ENCODE data around the gene UNC93B1. TPM values are rescaled to one million over a fixed set of nuclear protein-coding genes. Genes with fewer than 3 reads are reported as not detected.
A peak's percentile ranks its signal among the peaks of the same experiment; 100 is the strongest.
"Not testable (repeated sequence)": the region's sequence is repeated elsewhere in the genome, so short reads cannot be mapped to it uniquely, and the experiment has no call there.

Gene UNC93B1
- total and polyA plus RNA-seq, 2 donors (not counting 1 experiment from before 2014, with no cell fraction given): 15.7 to 20.0 TPM

DNA sequence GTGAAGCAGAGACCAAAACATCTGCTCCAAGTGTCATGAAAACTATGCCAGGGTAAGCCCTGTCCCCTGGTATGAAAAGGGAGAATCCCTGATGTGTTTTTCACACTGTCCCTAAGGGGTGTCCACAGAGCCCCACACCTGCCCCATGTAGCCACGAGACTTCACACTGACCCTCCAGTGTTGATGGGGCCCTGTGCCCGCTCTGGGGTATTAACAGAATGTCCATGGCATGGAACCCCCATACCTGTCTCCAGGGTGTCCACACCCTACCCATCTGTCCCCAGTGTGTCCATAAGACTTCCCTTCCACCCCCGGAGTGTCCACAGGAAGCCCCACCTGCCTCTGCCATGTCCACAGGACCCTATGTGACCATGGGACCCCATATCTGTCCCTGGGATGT lies 8.8 kb downstream of the UNC93B1 start:
- H3K36me3 ChIP-seq (ENCODE audit: control insufficient read depth, insufficient read depth, low read length); H3K27ac ChIP-seq (ENCODE audit: insufficient read depth, low read length); H2AFZ ChIP-seq (ENCODE audit: low read length); H3K9me3 ChIP-seq (ENCODE audit: control insufficient read depth, insufficient read depth, low read depth, low read length); H4K20me1 ChIP-seq (ENCODE audit: control insufficient read depth, extremely low read depth, insufficient read depth, low read length); H3K27me3 ChIP-seq (ENCODE audit: control insufficient read depth, insufficient read depth, low read length); DNase-seq (ENCODE audit: low read depth in 2 of 2); H3K4me1 ChIP-seq (ENCODE audit: control insufficient read depth, extremely low read depth, insufficient read depth, low read length); H3K9ac ChIP-seq (ENCODE audit: insufficient read depth, low read length); H3K4me2 ChIP-seq (ENCODE audit: extremely low read depth, insufficient read depth, low read length); H3K79me2 ChIP-seq (ENCODE audit: control insufficient read depth, insufficient read depth, low read length); H3K4me3 ChIP-seq (replicated peaks in 1 of 4; ENCODE audit: control extremely low read depth in 1 of 4, insufficient read depth in 1 of 4, low read depth in 3 of 4, low read length in 4 of 4): not testable (repeated sequence)

DNA sequence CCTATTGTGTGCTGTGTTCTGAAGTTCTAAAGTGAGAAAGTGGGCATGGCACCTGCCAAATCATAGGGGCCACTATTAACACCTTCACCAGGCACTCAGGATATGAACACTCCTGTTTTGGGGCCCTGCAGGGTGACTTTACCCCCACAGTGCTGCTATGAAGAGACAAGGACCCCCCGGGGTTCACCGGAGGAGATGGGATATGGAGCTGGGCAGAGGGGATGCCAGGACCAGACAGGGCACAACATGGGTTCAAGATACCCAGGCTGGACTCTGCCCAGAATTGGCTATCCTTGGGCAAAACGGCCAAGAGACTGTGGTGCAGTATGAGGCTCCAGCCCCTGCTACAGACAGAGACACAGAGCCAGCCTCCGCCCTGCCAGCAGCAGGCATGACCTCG lies 9.5 kb downstream of the UNC93B1 start:
- H3K79me2 ChIP-seq (ENCODE audit: control insufficient read depth, insufficient read depth, low read length); H3K36me3 ChIP-seq (ENCODE audit: control insufficient read depth, insufficient read depth, low read length); H3K9me3 ChIP-seq (ENCODE audit: control insufficient read depth, insufficient read depth, low read depth, low read length); H3K4me1 ChIP-seq (ENCODE audit: control insufficient read depth, extremely low read depth, insufficient read depth, low read length); DNase-seq (ENCODE audit: low read depth in 2 of 2); H3K4me2 ChIP-seq (ENCODE audit: extremely low read depth, insufficient read depth, low read length); H3K4me3 ChIP-seq (replicated peaks in 1 of 4; ENCODE audit: control extremely low read depth in 1 of 4, insufficient read depth in 1 of 4, low read depth in 3 of 4, low read length in 4 of 4); H3K9ac ChIP-seq (ENCODE audit: insufficient read depth, low read length); H4K20me1 ChIP-seq (ENCODE audit: control insufficient read depth, extremely low read depth, insufficient read depth, low read length); H3K27me3 ChIP-seq (ENCODE audit: control insufficient read depth, insufficient read depth, low read length); H2AFZ ChIP-seq (ENCODE audit: low read length); H3K27ac ChIP-seq (ENCODE audit: insufficient read depth, low read length): not testable (repeated sequence)

DNA sequence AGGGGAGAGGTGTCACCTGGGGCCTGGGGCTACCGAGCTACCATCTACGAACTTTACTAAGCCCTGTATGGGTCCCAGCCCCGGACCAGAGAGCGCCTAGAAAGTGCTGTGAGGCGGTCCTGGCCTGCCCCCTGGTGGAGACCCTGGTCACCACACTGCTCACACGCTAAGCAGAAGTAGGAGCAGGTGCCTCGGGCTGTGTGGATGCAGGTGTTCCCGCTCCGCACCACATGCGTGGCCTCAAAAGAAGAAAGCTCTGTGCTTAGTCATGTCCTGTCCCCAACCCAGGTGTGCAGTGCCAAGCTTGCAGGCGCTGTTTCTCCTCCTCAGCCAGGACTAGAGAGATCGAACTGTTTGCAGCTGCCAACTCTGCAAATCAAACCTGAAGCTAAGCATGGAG lies 10.1 kb downstream of the UNC93B1 start:
- H3K4me1 ChIP-seq (ENCODE audit: control insufficient read depth, extremely low read depth, insufficient read depth, low read length); H3K36me3 ChIP-seq (ENCODE audit: control insufficient read depth, insufficient read depth, low read length); H3K27me3 ChIP-seq (ENCODE audit: control insufficient read depth, insufficient read depth, low read length); H3K9me3 ChIP-seq (ENCODE audit: control insufficient read depth, insufficient read depth, low read depth, low read length); H3K9ac ChIP-seq (ENCODE audit: insufficient read depth, low read length); H3K4me2 ChIP-seq (ENCODE audit: extremely low read depth, insufficient read depth, low read length); H4K20me1 ChIP-seq (ENCODE audit: control insufficient read depth, extremely low read depth, insufficient read depth, low read length); H3K27ac ChIP-seq (ENCODE audit: insufficient read depth, low read length); H3K79me2 ChIP-seq (ENCODE audit: control insufficient read depth, insufficient read depth, low read length); DNase-seq (ENCODE audit: low read depth in 2 of 2); H3K4me3 ChIP-seq (replicated peaks in 1 of 4; ENCODE audit: control extremely low read depth in 1 of 4, insufficient read depth in 1 of 4, low read depth in 3 of 4, low read length in 4 of 4); H2AFZ ChIP-seq (ENCODE audit: low read length): not testable (repeated sequence)
- TF ChIP-seq, protein P1, sequence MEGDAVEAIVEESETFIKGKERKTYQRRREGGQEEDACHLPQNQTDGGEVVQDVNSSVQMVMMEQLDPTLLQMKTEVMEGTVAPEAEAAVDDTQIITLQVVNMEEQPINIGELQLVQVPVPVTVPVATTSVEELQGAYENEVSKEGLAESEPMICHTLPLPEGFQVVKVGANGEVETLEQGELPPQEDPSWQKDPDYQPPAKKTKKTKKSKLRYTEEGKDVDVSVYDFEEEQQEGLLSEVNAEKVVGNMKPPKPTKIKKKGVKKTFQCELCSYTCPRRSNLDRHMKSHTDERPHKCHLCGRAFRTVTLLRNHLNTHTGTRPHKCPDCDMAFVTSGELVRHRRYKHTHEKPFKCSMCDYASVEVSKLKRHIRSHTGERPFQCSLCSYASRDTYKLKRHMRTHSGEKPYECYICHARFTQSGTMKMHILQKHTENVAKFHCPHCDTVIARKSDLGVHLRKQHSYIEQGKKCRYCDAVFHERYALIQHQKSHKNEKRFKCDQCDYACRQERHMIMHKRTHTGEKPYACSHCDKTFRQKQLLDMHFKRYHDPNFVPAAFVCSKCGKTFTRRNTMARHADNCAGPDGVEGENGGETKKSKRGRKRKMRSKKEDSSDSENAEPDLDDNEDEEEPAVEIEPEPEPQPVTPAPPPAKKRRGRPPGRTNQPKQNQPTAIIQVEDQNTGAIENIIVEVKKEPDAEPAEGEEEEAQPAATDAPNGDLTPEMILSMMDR (conservative IDR thresholded peaks at IDR 0.05 in 1 of 2, IDR thresholded peaks at IDR 0.05 in 1 of 2; ENCODE audit: low read depth in 1 of 2, low read length in 2 of 2): peak; percentile 26 to 53

DNA sequence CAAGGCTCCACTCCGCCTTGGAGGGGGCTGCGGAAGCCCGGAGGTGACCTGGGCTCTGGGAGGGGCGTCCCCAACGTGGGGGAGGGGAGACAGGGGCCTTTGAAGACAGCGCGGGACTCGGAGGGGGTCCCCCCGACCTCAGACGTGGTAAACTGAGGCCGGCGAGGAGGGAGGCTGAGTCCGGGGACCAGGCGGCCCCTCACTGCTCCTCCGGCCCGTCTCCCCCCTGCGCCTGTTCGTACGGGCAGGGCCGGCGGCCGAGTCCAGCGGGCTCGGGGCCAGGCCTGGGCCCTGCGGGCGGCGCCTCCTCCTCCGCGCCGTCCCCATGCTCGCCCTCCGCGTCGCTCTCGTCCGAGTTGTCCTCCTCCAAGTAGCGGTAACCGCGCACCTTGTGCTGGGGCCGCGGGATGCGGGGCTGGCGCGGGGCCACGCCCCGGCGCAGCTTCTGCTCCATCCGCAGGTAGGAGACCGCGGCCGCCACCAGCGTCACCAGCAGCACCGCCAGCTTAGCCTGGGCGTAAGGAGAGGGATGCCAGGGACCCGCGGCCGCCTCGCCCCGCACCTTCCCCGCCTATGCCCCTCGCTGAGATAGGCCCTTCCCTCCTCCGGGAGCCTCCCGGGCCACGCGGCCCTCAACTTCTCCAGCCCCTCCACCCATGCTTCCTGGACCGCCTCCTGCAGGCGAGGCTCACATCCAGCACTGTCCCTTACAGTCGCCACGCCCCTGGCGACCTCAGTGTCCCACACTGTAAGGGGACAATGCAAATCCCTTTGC lies 12.4 kb downstream of the UNC93B1 start:
- H3K36me3 ChIP-seq (ENCODE audit: control insufficient read depth, insufficient read depth, low read length); H4K20me1 ChIP-seq (ENCODE audit: control insufficient read depth, extremely low read depth, insufficient read depth, low read length); H3K27me3 ChIP-seq (ENCODE audit: control insufficient read depth, insufficient read depth, low read length); H3K27ac ChIP-seq (ENCODE audit: insufficient read depth, low read length); DNase-seq (ENCODE audit: low read depth in 2 of 2); H3K4me1 ChIP-seq (ENCODE audit: control insufficient read depth, extremely low read depth, insufficient read depth, low read length); H2AFZ ChIP-seq (ENCODE audit: low read length); H3K9ac ChIP-seq (ENCODE audit: insufficient read depth, low read length); H3K4me2 ChIP-seq (ENCODE audit: extremely low read depth, insufficient read depth, low read length); H3K79me2 ChIP-seq (ENCODE audit: control insufficient read depth, insufficient read depth, low read length); H3K4me3 ChIP-seq (replicated peaks in 1 of 4; ENCODE audit: control extremely low read depth in 1 of 4, insufficient read depth in 1 of 4, low read depth in 3 of 4, low read length in 4 of 4); H3K9me3 ChIP-seq (ENCODE audit: control insufficient read depth, insufficient read depth, low read depth, low read length): not testable (repeated sequence)

DNA sequence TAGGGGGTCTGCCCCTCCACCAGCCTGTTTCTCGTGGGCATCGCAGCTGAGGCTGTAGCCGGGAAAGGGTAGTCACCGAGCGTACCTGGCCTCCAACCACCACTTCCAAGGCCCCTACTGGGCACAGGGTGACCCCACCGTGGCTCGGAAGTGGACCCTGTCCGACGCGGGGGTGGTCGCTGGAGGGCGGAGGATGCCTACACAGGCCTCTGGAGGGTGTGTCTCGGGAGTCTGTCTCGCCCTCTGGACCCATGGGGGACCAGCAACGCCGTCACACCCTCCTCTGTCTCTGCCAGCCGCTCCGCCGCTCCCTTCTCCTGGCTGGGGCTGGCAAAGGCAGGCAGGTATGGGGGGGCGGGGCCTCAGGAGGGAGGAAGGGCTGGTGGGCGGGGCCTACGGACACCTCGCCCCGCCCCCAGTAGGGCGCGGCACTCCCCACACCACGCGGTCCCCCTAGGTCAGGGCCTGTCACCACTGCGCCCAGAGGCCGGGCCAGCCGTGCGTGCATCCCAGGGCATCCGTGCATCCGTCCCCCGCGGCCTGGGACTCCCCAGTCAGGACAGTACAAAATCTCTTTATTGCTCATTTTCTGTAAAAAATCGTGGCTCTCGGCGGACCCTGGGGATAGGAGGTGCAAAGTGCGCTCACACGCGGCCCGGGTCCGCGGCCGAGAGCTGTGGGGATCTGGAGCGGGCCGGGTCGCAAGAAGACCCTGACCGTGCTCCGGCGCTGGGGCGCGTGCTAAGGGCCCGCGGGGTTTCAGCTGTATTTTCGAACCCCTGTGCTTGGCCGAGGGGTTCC lies 13.2 kb downstream of the UNC93B1 start:
- not testable (repeated sequence) for H2AFZ ChIP-seq (ENCODE audit: low read length); H3K27me3 ChIP-seq (ENCODE audit: control insufficient read depth, insufficient read depth, low read length); H3K36me3 ChIP-seq (ENCODE audit: control insufficient read depth, insufficient read depth, low read length); H3K9me3 ChIP-seq (ENCODE audit: control insufficient read depth, insufficient read depth, low read depth, low read length); H4K20me1 ChIP-seq (ENCODE audit: control insufficient read depth, extremely low read depth, insufficient read depth, low read length); H3K79me2 ChIP-seq (ENCODE audit: control insufficient read depth, insufficient read depth, low read length); H3K4me1 ChIP-seq (ENCODE audit: control insufficient read depth, extremely low read depth, insufficient read depth, low read length); H3K27ac ChIP-seq (ENCODE audit: insufficient read depth, low read length); H3K4me3 ChIP-seq (replicated peaks in 1 of 4; ENCODE audit: control extremely low read depth in 1 of 4, insufficient read depth in 1 of 4, low read depth in 3 of 4, low read length in 4 of 4); DNase-seq (ENCODE audit: low read depth in 2 of 2); H3K9ac ChIP-seq (ENCODE audit: insufficient read depth, low read length); H3K4me2 ChIP-seq (ENCODE audit: extremely low read depth, insufficient read depth, low read length)

DNA sequence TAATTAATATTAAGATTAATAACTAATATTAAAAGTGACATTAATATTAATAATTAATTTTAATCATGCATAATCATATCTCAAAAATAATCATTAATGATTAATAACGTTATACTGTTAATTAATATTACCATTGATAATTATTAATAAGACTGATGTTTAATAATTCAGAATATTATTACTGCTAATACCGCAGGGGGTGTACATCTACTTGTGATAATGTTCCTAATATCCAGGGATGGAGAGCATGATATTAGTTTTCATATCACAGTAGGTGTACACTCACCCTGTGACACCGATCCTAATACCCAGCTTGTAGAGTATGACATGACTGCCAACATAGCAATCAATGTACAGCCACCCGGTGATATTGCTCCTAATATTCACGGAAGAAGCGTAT lies 18.6 kb downstream of the UNC93B1 start:
- H3K9me3 ChIP-seq (ENCODE audit: control insufficient read depth, insufficient read depth, low read depth, low read length); DNase-seq (ENCODE audit: low read depth in 2 of 2); H3K79me2 ChIP-seq (ENCODE audit: control insufficient read depth, insufficient read depth, low read length); H3K4me3 ChIP-seq (replicated peaks in 1 of 4; ENCODE audit: control extremely low read depth in 1 of 4, insufficient read depth in 1 of 4, low read depth in 3 of 4, low read length in 4 of 4); H3K36me3 ChIP-seq (ENCODE audit: control insufficient read depth, insufficient read depth, low read length); H3K9ac ChIP-seq (ENCODE audit: insufficient read depth, low read length); H3K4me2 ChIP-seq (ENCODE audit: extremely low read depth, insufficient read depth, low read length); H4K20me1 ChIP-seq (ENCODE audit: control insufficient read depth, extremely low read depth, insufficient read depth, low read length); H2AFZ ChIP-seq (ENCODE audit: low read length); H3K27me3 ChIP-seq (ENCODE audit: control insufficient read depth, insufficient read depth, low read length); H3K4me1 ChIP-seq (ENCODE audit: control insufficient read depth, extremely low read depth, insufficient read depth, low read length); H3K27ac ChIP-seq (ENCODE audit: insufficient read depth, low read length): not testable (repeated sequence)

All from fibroblast of lung (primary cell).